ENCODE measurements around the gene LRRC26. TPM values are rescaled to one million over a fixed set of nuclear protein-coding genes. Genes with fewer than 3 reads are reported as not detected.

LRRC26 gene
- total RNA-seq, 2 donors from 2014 or later: 1.3 TPM; not detected in 1

DNA sequence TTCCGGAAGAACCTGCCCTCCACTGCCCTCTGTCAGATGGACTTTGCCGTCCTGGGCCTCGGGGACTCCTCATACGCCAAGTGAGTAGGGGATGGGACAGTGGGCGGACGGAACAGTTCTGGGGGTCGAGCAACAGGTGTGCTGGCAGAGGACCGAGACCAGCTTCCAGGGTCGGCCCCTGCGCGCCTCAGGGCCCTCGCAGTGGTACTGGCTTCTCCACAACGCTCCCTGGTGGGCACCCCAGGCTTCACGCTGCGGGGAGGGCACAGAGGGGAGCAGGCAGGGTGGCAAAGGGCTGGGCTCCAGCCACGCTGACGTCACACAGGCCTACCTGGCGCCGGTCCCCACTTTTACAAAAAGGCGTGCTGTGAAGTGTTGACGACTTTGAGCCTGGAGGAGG is 42.7 kb upstream of the LRRC26 start:
- no peak for ATAC-seq
- TF ChIP-seq, protein P1, sequence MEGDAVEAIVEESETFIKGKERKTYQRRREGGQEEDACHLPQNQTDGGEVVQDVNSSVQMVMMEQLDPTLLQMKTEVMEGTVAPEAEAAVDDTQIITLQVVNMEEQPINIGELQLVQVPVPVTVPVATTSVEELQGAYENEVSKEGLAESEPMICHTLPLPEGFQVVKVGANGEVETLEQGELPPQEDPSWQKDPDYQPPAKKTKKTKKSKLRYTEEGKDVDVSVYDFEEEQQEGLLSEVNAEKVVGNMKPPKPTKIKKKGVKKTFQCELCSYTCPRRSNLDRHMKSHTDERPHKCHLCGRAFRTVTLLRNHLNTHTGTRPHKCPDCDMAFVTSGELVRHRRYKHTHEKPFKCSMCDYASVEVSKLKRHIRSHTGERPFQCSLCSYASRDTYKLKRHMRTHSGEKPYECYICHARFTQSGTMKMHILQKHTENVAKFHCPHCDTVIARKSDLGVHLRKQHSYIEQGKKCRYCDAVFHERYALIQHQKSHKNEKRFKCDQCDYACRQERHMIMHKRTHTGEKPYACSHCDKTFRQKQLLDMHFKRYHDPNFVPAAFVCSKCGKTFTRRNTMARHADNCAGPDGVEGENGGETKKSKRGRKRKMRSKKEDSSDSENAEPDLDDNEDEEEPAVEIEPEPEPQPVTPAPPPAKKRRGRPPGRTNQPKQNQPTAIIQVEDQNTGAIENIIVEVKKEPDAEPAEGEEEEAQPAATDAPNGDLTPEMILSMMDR (IDR thresholded peaks at IDR 0.05): no peak
- no peak for TF ChIP-seq POLR2A (IDR thresholded peaks at IDR 0.05)
- Histone ChIP-seq H3K36me3 (replicated peaks in 1 of 2; ENCODE audit: insufficient read depth in 1 of 2, low read depth in 2 of 2) (no peaks in the 10 kb centered on the region), H3K27ac (no peak overlapping the region), H3K4me3 (no peak overlapping the region), H3K4me1 (peaks cover 9% of the 10 kb centered on the region), H3K27me3 (no peaks in the 10 kb centered on the region), H3K9me3 (no peaks in the 10 kb centered on the region)
- intact Hi-C loops (cut with DNase I): no loop called here
- 78 to 82% methylated on average over 21 of the region's 21 CpGs for WGBS, 2 donors
- DNase-seq: no peak

DNA sequence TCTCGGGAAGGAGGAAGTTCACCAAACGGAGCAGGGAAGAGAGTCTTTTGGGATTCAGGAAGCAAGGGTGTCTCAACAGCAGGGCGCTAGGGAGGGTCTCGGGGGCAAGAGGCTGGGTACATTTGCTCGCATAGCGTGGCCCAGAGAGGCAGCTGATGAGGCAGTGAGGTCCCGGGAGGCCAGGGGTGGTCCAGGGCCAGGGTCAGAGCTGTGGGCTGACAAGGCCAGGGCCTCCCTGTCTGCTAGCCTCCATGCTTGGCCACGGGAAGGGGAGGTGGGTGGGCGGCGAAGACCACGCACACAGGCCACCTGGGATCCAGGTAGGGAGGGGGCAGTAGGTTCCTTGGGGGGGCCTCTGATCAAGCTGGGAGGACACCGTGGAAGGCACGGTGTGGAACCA is 41.7 kb upstream of the LRRC26 start:
- Histone ChIP-seq H3K27ac (no peak overlapping the region), H3K36me3 (replicated peaks in 1 of 2; ENCODE audit: insufficient read depth in 1 of 2, low read depth in 2 of 2) (no peaks in the 10 kb centered on the region), H3K4me1 (peaks cover 6% of the 10 kb centered on the region), H3K27me3 (no peaks in the 10 kb centered on the region), H3K4me3 (no peak overlapping the region), H3K9me3 (no peaks in the 10 kb centered on the region)
- TF ChIP-seq POLR2A (IDR thresholded peaks at IDR 0.05): no peak
- TF ChIP-seq, protein P1 (IDR thresholded peaks at IDR 0.05): no peak
- ATAC-seq (no peak), DNase-seq (no peak)
- 76 to 88% methylated on average over 11 to 13 of the region's 13 CpGs for WGBS, 2 donors
- intact Hi-C loops (cut with DNase I): no loop called here

DNA sequence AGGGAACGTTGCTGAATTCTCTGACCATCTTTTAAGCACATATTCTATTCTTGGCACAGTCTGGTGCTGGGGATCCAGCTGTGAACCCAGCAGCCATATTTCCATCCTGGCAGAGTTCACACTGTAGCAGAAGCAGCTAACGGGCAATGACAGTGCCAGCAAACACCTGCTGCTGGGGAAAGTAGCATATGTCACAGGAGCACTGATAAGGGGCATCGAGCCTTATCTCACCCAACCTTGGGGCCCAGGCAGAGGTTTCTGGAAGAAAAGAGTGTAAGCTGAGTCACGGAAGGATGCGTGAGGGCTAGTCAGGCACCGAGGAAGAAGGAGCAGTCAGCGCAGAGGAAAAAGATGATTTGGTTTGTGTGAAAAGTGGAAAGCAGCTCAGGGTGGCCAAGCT is 36.8 kb upstream of the LRRC26 start:
- TF ChIP-seq, protein P1 (IDR thresholded peaks at IDR 0.05): no peak
- TF ChIP-seq POLR2A (IDR thresholded peaks at IDR 0.05): no peak
- intact Hi-C loops (cut with DNase I): no loop called here
- peaks cover 46% of the 10 kb centered on the region for H3K4me1 ChIP-seq
- no peak overlapping the region for H3K27ac ChIP-seq
- no peaks in the 10 kb centered on the region for H3K9me3 ChIP-seq
- ATAC-seq (no peak), DNase-seq (no peak)
- no peak overlapping the region for H3K4me3 ChIP-seq
- H3K27me3 ChIP-seq: no peaks in the 10 kb centered on the region
- WGBS, 2 donors: 34 to 43% methylated on average over 7 of the region's 7 CpGs
- no peaks in the 10 kb centered on the region for H3K36me3 ChIP-seq (replicated peaks in 1 of 2; ENCODE audit: insufficient read depth in 1 of 2, low read depth in 2 of 2)

DNA sequence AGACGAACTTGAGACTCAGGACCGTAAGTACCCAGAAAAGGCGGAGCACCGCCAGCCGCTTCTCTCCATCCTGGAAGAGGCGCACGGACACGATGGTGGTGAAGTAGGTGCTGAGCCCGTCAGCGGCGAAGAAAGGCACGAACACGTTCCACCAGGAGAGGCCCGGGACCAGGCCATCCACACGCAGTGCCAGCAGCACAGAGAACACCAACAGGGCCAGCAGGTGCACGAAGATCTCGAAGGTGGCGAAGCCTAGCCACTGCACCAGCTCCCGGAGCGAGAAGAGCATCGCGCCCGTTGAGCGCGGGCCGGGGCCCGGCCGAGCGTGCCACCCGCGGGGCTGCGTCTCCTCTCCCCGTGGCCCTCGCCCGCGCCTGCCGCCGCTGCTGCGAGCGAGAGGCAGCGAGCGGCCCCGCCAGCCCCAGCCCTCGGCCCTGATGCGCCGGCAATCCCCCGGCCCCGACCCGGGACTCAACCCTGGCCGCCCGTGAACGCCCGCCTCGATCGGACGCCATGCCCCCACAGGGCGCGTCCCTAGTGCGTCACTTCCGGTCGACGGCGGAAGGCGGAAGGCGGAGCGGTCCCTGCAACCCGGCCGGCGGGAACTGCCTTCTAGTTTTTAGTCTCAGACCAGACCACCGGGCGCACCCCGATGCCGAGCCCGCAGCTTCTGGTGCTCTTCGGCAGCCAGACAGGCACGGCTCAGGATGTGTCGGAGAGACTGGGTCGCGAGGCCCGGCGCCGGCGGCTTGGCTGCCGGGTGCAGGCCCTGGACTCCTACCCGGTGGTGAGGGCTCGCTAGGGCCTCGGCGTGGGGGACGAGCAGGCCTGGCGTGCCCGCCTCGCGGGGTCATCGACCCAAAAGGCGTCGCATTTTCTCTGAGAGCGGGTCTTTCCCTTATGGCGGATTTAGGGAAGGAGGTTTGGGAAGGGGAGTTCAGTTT is 35.5 kb upstream of the LRRC26 start, which contains the start of the genes NDOR1 and TMEM203:
Gene NDOR1, plus strand, starts transcription at position 575 of the 944 bp plus-strand sequence. Its CDS starts 78 bp downstream, at position 653.
Gene TMEM203, minus strand, starts transcription at position 523 of the 944 bp plus-strand sequence. Its CDS starts 234 bp downstream, at position 289.
- Histone ChIP-seq H3K27me3 (no peaks in the 10 kb centered on the region), H3K27ac (peak within 1 kb of the TSS; percentile 73 to 90 (median 82)), H3K4me1 (peaks cover 53% of the 10 kb centered on the region), H3K36me3 (replicated peaks in 1 of 2; ENCODE audit: insufficient read depth in 1 of 2, low read depth in 2 of 2) (no peaks in the 10 kb centered on the region), H3K4me3 (peak within 1 kb of the TSS; percentile 83 to 97), H3K9me3 (no peaks in the 10 kb centered on the region)
- ATAC-seq (peak; percentile 51), DNase-seq (peak; percentile 87 to 92 (median 90))
- 0% methylated on average over 1 to 74 of the region's 98 CpGs for WGBS, 2 donors
- TF ChIP-seq, protein P1 (IDR thresholded peaks at IDR 0.05): no peak
- TF ChIP-seq POLR2A (IDR thresholded peaks at IDR 0.05): peak; percentile 53 to 77 (median 66)
- intact Hi-C loops (cut with DNase I): no loop called here
